Ovary (tissue), 9 donors: ENCODE data around the gene RRAS2. TPM values are rescaled to one million over a fixed set of nuclear protein-coding genes. Genes with fewer than 3 reads are reported as not detected.

Source experiments
- DNase-seq, 5 donors: peaks; one replicate each; pipeline ENCODE4 v3.0.0-alpha.2; 2019 to 2020
- H3K27ac ChIP-seq, 2 donors: fragments of 200-600 bp; one replicate each; pipeline versions ENCODE4 v1.5.1 to v1.8.0; 2019 to 2022
- H3K27me3 ChIP-seq: fragments of 200-600 bp; one replicate; pipeline ENCODE4 v1.8.0; 2022
- H3K36me3 ChIP-seq: fragments of 200-600 bp; sonication (generic); one replicate; pipeline ENCODE4 v1.5.1; 2019
- H3K4me1 ChIP-seq: one replicate; pipeline ENCODE4 v1.8.1; 2013; ENCODE audit warnings: mild to moderate bottlenecking, moderate library complexity; ENCODE audit not compliant: insufficient read depth
- H3K4me3 ChIP-seq: fragments of 200-600 bp; sonication (generic); one replicate; pipeline ENCODE4 v1.5.1; 2017
- H3K9me3 ChIP-seq, 2 donors: fragments of 200-600 bp in 1 of 2; sonication (generic) in 1 of 2; one replicate each; pipeline versions ENCODE4 v1.5.1 to v1.8.1; 2013 to 2019; ENCODE audit warnings: mild to moderate bottlenecking in 1 of 2, moderate library complexity in 1 of 2
- CTCF ChIP-seq, 3 donors: fragments of 450-650 bp in 2 of 3; fragments of 200-600 bp in 1 of 3; IDR thresholded peaks; one replicate each; pipeline versions ENCODE4 v1.5.1 to v1.8.0; 2016 to 2022; ENCODE audit warnings: antibody characterized with exemption in 3 of 3, mild to moderate bottlenecking in 1 of 3
- EP300 ChIP-seq: sonication (generic); formaldehyde crosslinking; IDR thresholded peaks from one replicate; pipeline ENCODE4 v1.6.1; 2017; ENCODE audit warnings: antibody characterized with exemption
- POLR2A ChIP-seq: fragments of 450-650 bp; IDR thresholded peaks from one replicate; pipeline ENCODE4 v1.6.1; 2017; ENCODE audit warnings: antibody characterized with exemption, mild to moderate bottlenecking, moderate library complexity
- WGBS, 3 donors: extraction: QIAGEN DNeasy Blood & Tissue Kit in 1 of 3; methylation state at CpG; one replicate each; pipeline versions ENCODE4 v1.1.5 to v1.1.7; 2013 to 2017; 5-methylcytosine and 5-hydroxymethylcytosine counted together
- intact Hi-C, 4 donors: fragments of 100-400 bp; cut with DNase I; formaldehyde crosslinking; loops; one replicate each; pipeline versions ENCODE4 v1.11.0 to v1.15.1; 2022 to 2023
- polyA plus RNA-seq, 2 donors: library from polyadenylated mRNA; stranded (reverse); fragments of 200-250 nt in 1 of 2; fragments of 350-450 nt in 1 of 2; fragmentation: Illumina TruSeq in 1 of 2; extraction: RNeasy Lipid Tissue Mini Kit (QIAGEN cat#74804) in 1 of 2; gene quantifications; one replicate each; pipeline ENCODE4 v1.2.3, GENCODE V29; 2013 to 2014
- total RNA-seq, 7 donors: library from RNA; depleted of rRNA in 2 of 7; stranded (reverse); fragments of >200 nt in 2 of 7; fragmentation: NEBNext Ultra II Directional in 3 of 7; extraction: Animal tissue kit (Norgen Biotek cat#: 25700) in 3 of 7; gene quantifications; one replicate each; pipeline versions ENCODE4 v1.1.0 to v1.2.4, GENCODE V29; 2016 to 2023
- donor health status: DM: no; HTN: no; CAD: no; lungs with moderate emphysema.
- donor health status: DM: no; HTN: no; CAD: no.
- donor health status: Bipolar disorder and iron deficiency.
- donor health status: DM: yes; HTN: yes; CAD: no.
- donor health status: DM: no; HTN: no; CAD: no.
- donor health status: DM: yes; HTN: yes; CAD: no.

Gene RRAS2
- total and polyA plus RNA-seq, 9 donors, result 25.7 to 45.2 (median 34.8) TPM

GRCh38 chr11:14370496-14370895 is 11.5 kb upstream of the RRAS2 start:
- WGBS, 3 donors, result 24 to 32% (median 30%) methylated on average over 1 of the region's 1 CpG
- no peak overlapping the region for H3K4me3 ChIP-seq
- intact Hi-C loops, result no loop called here

GRCh38 chr11:14369598-14369997 is 10.6 kb upstream of the RRAS2 start:
- Histone ChIP-seq H3K4me1 (no peaks in the 10 kb centered on the region), H3K27ac (no peak overlapping the region), H3K4me3 (no peak overlapping the region), H3K36me3 (no peaks in the 10 kb centered on the region), H3K27me3 (no peaks in the 10 kb centered on the region), H3K9me3 (no peaks in the 10 kb centered on the region)
- DNase-seq, result no peak
- TF ChIP-seq POLR2A (no peak), CTCF (IDR thresholded peaks at IDR 0.05) (no peak), EP300 (no peak)
- intact Hi-C loops, result no loop called here

More at GRCh38 chr11:14370496-14370895, 11.5 kb upstream of the RRAS2 start:
- Histone ChIP-seq H3K9me3 (no peaks in the 10 kb centered on the region), H3K36me3 (no peaks in the 10 kb centered on the region), H3K27me3 (no peaks in the 10 kb centered on the region), H3K4me1 (peaks cover 6% of the 10 kb centered on the region), H3K27ac (no peak overlapping the region)
- TF ChIP-seq POLR2A, result no peak
- no peak for TF ChIP-seq EP300
- no peak for TF ChIP-seq CTCF (IDR thresholded peaks at IDR 0.05)
- no peak for DNase-seq

- intact Hi-C loops, result no loop called here
- Histone ChIP-seq H3K27ac (no peak overlapping the region), H3K27me3 (no peaks in the 10 kb centered on the region), H3K4me1 (no peaks in the 10 kb centered on the region), H3K4me3 (no peak overlapping the region), H3K36me3 (no peaks in the 10 kb centered on the region), H3K9me3 (no peaks in the 10 kb centered on the region)
- no peak for DNase-seq
- TF ChIP-seq CTCF (IDR thresholded peaks at IDR 0.05), result no peak
- no peak for TF ChIP-seq POLR2A
- no peak for TF ChIP-seq EP300
These were observed 8.0 kb upstream of the RRAS2 start for GRCh38 chr11:14366936-14367335.

GRCh38 chr11:14364322-14364721 is 5.3 kb upstream of the RRAS2 start:
- Histone ChIP-seq H3K27ac (no peak overlapping the region), H3K4me3 (no peak overlapping the region), H3K4me1 (peaks cover 2% of the 10 kb centered on the region), H3K27me3 (no peaks in the 10 kb centered on the region), H3K36me3 (no peaks in the 10 kb centered on the region), H3K9me3 (no peaks in the 10 kb centered on the region)
- TF ChIP-seq EP300 (no peak), CTCF (IDR thresholded peaks at IDR 0.05) (no peak), POLR2A (no peak)
- DNase-seq, result no peak
- intact Hi-C loops, result no loop called here
- WGBS, 3 donors, result 91 to 98% (median 95%) methylated on average over 5 of the region's 5 CpGs

GRCh38 chr11:14362611-14363010 is 3.6 kb upstream of the RRAS2 start:
- H3K27me3 ChIP-seq, result no peaks in the 10 kb centered on the region
- no peaks in the 10 kb centered on the region for H3K36me3 ChIP-seq
- H3K4me3 ChIP-seq, result no peak overlapping the region
- intact Hi-C loops, result no loop called here
- no peak overlapping the region for H3K27ac ChIP-seq
- WGBS, 3 donors, result 87 to 91% (median 90%) methylated on average over 3 of the region's 3 CpGs
- no peaks in the 10 kb centered on the region for H3K9me3 ChIP-seq
- no peak for DNase-seq
- no peak for TF ChIP-seq CTCF (IDR thresholded peaks at IDR 0.05)
- no peak for TF ChIP-seq EP300
- no peak for TF ChIP-seq POLR2A
- peaks cover 2% of the 10 kb centered on the region for H3K4me1 ChIP-seq
